Fibroblast of skin of right biceps (primary cell): ENCODE results near the gene ZNF784.

Experiments used
- DNase-seq: peaks from one replicate; pipeline ENCODE4 v3.0.0-alpha.2; 2013

The ZNF784 gene

DNA sequence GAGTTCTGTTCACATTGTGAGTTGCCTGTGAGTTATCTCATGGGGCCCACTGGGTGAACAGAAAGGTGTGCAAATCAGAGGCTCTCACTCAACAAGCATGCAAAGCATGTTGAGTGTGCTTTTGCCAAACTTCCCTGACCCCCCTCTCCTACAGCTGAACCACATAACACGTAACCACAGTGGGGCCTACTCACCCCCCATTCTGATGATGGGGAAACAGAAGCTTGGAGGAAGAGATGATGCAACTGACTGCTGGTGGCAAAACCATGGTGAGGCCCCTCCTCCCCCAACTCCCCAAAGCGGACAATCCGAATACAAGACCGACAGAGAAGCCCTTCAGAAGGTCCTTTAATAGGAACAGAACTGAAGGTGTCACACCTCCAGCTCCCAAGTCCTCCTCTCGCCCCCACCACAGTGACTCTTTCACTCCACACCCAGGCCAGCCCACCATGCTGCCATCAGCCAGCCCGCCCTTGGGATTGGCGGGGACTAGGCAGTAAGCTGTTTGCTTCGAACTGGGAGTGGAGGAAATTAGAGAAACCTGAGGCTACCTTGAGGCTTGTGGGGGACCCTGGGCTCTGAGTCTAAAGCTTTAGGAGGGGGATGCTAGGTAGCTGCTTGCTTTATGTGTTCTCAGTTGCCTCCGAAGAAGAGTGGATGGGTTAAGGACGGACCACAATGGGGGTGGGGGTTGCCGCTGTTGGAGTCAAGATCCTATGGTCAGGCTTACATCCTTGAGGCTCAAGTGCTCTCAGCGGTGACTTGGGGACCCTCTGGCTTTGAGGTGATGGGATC lies 3.8 kb downstream of the ZNF784 start:
- peak; percentile 84 for DNase-seq

DNA sequence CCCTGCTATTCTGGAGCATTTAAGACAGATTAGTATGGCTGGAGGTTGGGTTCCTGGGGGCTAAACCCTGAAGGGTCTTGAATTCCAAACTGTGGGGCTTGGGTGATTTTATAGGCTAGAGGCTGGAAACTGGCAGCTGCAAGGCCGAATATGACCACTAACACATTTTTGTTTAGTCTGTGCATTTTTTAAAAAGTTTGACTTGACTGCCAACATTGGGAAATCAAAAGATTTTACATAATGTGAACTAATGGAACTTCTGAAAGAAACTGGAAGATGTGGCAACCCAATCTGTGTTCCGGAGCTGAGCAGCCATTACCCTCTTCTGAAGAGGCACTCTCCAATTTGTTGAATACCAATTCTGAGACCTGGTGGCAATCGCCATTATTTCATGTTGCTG lies 5.1 kb downstream of the ZNF784 start:
- DNase-seq, result peak; percentile 14

DNA sequence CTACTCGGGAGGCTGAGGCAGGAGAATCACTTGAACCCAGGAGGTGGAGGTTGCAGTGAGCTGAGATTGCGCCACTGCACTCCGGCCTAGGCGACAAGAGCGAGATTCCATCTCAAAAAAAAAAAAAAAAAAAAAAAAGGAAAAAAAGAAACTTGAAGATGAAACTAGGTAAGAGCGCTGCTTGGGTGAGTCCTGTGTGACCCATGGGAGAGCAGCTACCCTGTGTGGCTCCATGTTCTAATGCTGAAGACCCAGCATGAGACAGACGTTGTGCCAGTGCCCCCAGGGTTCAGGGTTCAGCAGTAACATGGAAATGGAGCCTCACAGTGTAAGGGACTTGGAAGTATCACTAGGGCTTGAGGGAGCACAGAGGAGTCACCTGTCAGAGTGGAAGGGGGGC lies 5.9 kb downstream of the ZNF784 start:
- DNase-seq, result no peak

DNA sequence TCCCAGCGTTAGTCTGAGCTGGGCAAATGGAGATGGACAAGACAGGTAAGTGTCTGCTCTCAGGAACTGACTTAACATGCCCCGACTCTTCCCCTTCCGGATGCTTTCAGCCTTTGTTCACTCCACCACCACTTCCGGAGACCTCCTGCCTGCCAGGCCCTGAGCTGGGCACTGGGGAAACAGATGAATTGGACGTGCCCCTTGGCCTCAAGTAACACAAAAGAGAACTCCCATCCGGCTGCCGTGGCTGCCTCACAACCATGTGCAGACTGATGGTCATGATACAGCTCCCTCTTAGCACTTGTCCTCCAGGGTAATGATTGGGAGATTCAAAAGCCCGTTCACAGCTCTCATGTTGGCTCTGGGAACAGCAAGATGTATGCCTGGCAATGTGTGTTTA lies 6.9 kb downstream of the ZNF784 start:
- no peak for DNase-seq

DNA sequence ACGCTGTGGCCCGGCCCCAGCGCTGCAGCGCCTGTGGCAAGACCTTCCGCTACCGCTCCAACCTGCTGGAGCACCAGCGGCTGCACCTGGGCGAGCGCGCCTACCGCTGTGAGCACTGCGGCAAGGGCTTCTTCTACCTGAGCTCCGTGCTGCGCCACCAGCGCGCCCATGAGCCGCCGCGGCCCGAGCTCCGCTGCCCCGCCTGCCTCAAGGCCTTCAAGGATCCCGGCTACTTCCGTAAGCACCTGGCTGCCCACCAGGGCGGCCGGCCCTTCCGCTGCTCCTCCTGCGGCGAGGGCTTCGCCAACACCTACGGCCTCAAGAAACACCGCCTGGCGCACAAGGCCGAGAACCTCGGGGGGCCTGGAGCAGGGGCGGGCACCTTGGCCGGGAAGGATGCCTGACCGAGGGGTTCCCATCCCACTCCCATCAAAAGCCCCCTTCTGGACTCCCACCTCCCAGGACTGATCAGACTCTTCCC lies 7.9 kb downstream of the ZNF784 start:
- no peak for DNase-seq

DNA sequence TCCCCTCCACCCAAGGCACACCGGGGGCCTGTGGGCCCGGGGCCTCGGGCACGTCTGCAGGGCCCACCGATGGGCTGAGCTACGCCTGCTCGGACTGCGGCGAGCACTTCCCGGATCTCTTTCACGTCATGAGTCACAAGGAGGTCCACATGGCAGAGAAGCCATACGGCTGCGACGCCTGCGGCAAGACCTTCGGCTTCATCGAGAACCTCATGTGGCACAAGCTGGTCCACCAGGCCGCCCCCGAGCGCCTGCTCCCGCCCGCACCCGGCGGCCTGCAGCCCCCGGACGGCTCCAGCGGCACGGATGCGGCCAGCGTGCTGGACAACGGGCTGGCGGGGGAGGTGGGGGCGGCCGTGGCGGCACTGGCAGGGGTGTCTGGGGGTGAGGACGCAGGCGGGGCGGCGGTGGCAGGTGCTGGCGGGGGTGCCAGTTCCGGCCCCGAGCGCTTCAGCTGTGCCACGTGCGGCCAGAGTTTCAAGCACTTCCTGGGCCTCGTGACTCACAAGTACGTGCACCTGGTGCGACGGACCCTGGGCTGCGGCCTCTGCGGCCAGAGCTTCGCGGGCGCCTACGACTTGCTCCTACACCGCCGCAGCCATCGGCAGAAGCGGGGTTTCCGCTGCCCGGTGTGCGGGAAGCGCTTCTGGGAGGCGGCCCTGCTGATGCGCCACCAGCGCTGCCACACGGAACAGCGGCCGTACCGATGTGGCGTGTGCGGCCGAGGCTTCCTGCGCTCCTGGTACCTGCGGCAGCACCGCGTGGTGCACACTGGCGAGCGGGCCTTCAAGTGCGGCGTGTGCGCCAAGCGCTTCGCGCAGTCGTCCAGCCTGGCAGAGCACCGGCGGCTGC lies 8.6 kb downstream of the ZNF784 start:
- DNase-seq, result no peak

DNA sequence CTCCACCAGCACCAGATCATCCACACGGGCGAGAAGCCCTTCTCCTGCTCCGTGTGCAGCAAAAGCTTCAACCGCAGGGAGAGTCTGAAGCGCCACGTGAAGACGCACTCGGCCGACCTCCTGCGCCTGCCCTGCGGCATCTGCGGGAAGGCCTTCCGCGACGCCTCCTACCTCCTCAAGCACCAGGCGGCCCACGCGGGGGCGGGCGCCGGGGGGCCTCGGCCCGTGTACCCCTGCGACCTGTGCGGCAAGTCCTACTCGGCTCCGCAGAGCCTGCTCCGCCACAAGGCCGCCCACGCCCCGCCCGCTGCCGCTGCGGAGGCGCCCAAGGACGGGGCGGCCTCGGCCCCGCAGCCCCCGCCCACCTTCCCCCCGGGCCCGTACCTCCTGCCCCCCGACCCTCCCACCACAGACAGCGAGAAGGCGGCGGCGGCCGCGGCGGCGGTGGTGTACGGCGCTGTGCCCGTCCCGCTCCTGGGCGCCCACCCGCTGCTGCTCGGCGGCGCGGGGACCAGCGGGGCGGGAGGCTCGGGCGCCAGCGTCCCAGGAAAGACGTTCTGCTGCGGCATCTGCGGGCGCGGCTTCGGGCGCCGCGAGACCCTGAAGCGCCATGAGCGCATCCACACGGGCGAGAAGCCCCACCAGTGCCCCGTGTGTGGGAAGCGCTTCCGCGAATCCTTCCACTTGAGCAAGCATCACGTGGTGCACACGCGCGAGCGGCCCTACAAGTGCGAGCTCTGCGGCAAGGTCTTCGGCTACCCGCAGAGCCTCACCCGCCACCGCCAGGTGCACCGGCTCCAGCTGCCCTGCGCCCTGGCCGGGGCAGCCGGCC lies 9.4 kb downstream of the ZNF784 start:
- DNase-seq, result no peak

DNA sequence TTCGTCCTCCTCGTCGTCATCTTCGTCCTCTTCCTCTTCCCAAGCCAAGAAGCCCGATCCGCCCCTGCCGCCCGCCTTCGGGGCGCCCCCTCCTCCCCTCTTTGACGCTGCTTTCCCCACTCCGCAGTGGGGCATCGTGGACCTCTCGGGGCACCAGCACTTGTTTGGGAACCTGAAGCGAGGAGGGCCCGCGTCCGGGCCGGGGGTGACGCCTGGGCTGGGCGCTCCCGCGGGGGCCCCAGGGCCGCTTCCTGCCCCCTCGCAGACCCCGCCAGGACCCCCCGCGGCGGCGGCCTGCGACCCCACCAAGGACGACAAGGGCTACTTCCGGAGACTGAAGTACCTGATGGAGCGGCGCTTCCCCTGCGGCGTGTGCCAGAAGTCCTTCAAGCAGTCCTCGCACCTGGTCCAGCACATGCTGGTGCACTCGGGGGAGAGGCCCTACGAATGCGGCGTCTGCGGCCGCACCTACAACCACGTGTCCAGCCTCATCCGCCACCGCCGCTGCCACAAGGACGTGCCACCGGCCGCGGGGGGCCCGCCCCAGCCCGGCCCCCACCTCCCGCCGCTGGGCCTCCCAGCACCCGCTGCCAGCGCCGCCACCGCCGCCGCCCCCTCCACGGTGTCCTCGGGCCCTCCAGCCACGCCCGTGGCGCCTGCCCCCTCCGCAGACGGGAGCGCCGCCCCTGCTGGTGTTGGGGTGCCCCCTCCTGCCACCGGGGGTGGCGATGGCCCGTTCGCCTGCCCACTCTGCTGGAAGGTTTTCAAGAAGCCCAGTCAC lies 10.2 kb downstream of the ZNF784 start:
- no peak for DNase-seq

DNA sequence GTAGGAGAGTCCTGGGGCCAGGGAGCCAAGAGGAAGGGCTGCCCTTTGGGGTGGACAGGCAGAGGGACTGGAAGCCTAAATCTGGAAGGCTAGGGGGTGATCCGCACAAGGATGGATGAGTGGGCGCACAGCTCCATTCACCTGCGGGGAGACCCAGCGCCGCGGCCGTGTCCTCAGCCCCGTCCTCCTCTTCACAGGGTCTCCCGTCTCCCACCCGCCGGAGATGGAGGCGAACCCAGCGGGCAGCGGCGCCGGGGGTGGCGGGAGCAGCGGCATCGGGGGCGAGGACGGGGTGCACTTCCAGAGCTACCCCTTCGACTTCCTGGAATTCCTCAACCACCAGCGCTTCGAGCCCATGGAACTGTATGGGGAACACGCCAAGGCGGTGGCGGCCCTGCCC lies 11.0 kb downstream of the ZNF784 start:
- no peak for DNase-seq

DNA sequence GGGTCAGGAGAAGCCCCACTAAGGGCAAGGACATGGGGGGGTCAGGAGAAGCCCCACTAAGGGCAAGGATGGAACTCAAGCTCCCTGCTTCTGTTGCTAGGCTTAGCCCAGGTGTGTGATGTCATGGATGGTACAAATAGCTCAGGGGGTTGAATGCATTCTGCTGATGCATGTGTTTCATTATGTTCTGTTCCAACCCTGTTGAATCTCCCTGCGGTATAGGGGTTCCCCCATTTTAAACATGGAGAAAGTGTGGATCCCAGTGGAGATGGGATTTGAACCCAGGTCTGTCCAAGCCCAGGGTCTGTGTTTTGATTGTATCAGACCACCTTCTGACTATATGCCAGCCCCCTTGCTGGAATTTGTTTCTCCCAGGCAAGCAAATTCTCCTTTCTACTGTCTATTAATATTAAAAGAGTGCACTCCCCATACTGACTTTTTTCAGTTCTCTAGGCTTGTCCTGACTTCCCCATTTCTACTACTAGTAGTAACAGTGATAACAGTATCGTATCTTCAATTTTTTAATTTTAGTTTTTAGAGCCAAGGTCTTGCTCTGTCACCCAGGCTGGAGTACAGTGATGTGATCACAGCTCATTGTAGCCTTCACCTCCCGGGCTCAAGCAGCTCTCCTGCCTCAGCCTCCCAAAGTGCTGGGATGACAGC lies 12.3 kb downstream of the ZNF784 start:
- no peak for DNase-seq

DNA sequence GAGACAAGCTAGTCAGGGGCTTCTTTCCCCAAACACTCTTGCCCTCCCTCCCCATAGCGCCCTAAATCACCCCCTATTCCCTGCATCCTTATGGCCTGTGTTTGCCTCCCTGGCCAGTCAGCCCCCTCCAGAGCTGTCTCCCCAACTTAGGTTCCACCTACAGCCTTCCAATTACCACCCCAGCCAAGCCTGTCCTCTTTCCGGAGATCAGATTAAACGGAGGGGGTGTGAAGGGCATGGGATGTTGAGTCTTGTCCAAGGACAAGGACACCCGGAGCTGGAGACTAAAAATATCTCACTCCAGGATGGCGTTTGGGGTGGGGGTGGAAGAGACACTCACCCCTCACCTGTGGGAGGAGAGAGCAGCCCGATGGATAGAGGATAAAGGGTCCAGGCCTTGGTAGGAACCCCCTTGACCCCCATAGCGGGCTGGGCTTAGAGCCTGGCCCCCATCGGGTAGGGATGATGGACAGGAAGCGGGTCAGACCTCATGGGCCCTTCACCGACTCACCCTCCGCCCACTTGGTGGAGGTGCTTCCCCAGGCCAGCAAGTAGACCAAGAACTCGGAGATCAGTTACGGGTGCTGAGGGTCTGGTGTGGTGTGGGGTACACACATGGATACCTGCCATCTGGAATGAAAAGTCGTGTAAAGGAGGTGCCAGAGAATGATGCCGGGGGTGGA lies 12.9 kb downstream of the ZNF784 start:
- no peak for DNase-seq

DNA sequence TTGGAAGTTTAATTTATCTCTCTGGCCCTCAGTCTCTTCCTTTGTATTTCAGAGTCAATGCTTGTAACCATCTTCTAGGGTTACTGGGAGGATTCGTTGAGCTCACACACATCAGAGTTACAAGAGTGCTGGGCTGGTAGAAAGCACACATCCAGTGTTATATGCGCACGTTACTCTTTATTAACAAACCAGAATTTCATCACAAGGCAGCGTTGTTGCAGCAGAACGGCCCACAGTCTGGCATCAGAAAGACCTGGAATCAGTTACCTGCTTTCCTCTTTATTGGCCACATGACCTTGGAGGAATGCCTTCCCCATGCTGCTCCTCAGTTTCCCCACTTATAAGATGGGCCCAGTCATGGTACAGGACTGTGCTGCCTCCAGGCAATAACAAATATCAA lies 15.0 kb downstream of the ZNF784 start:
- no peak for DNase-seq

DNA sequence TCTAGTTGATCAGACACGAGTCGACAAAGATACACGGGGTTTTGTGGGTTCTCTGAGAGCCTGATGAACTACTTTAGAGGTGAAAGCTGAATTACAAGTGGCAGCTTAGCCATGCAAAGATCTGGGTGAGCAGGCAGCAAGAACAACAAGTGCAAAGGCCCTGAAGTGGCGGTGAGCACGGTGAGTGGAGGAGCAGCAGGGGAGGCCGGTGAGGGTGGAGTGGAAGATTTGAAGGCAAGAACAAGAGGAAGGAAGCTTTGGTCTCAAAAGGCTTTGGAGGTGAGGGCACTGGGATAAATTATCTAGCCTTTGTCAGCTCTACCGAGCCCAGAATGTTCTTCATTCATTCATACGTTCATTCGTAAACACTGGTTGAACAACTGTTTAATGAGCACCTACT lies 17.5 kb downstream of the ZNF784 start:
- DNase-seq, result no peak

DNA sequence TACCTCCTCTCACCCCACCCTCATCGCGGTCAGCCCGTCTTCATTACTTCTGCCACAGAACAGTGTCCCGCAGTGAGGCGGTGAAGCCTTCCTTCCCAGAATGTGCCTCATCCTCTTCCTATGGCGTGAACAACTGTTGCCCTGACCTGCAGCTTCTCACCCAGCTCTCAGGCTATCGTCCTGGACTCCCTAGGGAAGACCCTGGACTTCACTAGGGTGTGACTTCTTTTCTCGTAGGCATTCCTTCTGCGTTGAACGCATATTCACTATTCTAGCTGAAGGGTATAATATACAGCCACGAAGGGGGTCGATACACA lies 17.9 kb downstream of the ZNF784 start:
- no peak for DNase-seq

DNA sequence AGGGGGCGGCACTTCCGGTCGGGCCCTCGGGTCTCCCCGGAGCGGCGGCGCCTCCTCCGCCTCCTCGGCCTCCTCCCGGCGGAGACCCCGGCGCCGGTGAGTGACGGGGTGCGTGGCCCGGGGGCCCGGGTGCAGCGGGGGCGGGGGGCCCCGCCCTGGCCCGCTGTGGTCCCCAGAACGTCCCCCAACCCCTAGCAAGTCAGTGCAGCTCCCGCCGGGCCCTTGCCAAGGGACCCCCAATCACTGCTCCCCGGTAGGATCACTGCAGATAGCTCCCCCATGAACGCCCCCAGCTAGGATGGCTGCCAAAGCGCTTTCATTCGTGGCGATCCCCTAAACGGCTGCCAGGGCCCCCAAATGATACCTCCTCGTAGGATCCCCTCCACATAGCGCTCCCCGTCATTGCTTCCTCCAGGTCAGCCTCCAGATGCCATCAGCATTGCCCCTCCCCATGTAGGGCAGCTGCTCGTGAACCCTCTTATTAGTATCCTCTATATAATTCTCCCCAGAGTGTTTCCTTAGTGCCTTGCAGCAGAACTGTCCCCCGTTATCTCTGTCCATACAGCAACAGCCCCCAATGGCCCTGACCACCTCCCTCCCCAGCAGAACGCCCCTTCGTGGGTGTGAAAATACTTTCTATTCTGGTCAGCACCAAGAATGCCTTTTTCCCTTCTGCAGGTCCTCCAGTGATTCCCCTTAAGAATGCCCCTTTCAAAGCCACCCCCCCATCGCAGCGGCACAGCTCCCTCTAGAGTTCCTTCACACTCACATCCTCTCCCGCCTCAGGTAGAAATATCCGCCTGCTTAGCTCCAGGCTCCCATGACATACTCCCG lies 18.5 kb downstream of the ZNF784 start, which contains the start of gene ZNF865:
Gene ZNF865 (plus strand): TSS at position 11 of the 834 bp plus-strand sequence. CDS start 7,972 bp downstream, outside the sequence.
- peak; percentile 85 for DNase-seq

DNA sequence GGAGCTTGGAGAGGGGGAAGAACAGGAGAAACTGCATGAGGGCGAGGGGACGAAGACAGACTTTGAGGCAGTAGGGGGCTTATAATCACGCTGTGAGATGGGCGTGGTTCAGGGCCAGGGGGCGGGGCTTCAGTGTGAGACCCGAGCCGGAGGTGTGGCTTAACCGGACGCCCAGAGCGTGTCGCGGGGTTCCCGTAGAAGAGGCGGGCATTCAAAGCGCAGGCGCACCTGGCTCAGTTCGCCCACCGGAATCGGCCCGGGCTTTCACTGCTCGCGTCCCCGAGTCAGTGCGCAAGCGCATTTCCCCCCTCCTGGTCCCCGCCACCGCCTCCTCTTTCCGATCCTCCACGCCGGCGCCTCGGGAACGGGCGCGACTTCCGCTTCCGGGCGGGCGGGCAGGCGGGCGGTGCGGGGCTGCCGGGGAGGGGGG lies 19.1 kb downstream of the ZNF784 start:
- DNase-seq, result peak; percentile 97

DNA sequence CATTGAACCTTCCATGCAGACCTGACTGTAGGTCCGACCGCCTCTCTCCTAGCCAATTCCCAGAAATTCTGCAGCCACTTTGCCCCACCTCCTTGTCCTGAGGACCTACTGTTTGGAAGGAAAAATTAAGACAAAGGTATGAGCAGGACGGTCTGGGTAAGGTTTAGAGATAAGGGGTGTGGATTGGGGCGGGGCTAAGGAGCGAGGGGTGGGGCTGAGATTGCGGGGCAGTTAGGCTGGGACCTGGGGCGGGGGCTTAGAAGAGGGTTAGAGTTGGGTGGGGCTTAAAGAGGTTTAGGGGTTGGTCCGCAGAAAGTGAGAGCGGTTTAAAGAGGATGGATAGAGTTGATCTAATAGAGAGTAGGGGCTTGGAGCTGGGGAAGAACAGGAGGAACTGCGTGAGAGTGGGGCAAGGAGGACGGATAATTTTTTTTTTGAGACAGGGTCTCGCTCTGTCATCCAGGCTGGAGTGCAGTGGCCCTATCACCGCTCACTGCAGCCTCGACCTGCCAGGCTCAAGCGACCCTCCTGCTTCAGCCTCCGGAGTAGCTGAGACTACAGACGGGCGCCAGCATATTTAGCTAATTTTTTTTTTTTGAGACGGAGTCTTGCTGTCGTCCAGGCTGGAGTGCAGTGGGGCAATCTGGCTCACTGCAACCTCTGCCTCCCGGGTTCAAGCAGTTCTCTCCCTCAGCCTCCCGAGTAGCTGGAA lies 20.6 kb downstream of the ZNF784 start:
- DNase-seq, result no peak

DNA sequence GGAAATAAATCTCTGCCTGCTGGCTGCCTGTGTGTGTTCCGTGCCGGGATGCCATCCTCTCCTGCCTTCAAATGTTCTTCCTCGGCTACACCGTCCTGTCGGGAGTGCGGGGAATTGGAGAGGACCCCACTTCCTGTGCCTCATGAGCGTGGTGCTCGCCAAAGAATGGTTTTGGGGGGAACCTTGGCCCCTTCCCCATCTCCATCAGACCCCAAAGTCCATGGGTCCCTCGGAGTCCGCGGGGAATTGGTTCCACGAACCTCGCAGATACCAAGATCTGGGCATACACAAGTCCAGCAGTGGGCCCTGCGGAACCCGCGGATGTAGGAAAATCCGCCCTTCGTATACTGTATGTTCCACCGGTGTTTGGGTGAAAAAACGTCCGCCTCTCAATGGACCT lies 21.3 kb downstream of the ZNF784 start:
- DNase-seq, result no peak
